H9 (cell line): ENCODE results near the gene DIAPH2. TPM values are rescaled to one million over a fixed set of nuclear protein-coding genes. Genes with fewer than 3 reads are reported as not detected.

ENCODE experiments used
- DNase-seq: peaks from one replicate; pipeline ENCODE4 v3.0.0-alpha.2; 2017
- H2AFZ ChIP-seq: one replicate; pipeline ENCODE4 v1.6.1; 2013; ENCODE audit warnings: mild to moderate bottlenecking, low read length, control low read depth, moderate library complexity
- H2AK5ac ChIP-seq: 2 replicates; pipeline ENCODE4 v1.6.1; 2013; ENCODE audit warnings: low read length, control low read depth, mixed read lengths; ENCODE audit not compliant: insufficient read length
- H2BK120ac ChIP-seq: one replicate; pipeline ENCODE4 v1.6.1; 2013; ENCODE audit warnings: low read depth, mild to moderate bottlenecking, low read length, control low read depth, inconsistent platforms; ENCODE audit not compliant: poor library complexity, severe bottlenecking
- H2BK12ac ChIP-seq: 2 replicates; pipeline ENCODE4 v1.6.1; 2013; ENCODE audit warnings: low read length, control low read depth, mixed read lengths, low read depth; ENCODE audit not compliant: insufficient read length
- H2BK15ac ChIP-seq: 2 replicates; pipeline ENCODE4 v1.6.1; 2013; ENCODE audit warnings: low read depth, low read length, control low read depth
- H2BK20ac ChIP-seq: one replicate; pipeline ENCODE4 v1.6.1; 2013; ENCODE audit warnings: low read depth, mild to moderate bottlenecking, low read length, control low read depth, inconsistent platforms; ENCODE audit not compliant: poor library complexity, severe bottlenecking
- H2BK5ac ChIP-seq: 2 replicates; pipeline ENCODE4 v1.6.1; 2013; ENCODE audit warnings: low read length, control low read depth, mixed read lengths; ENCODE audit not compliant: insufficient read length
- H3K14ac ChIP-seq: 2 replicates; pipeline ENCODE4 v1.6.1; 2013; ENCODE audit warnings: low read length, control low read depth; ENCODE audit not compliant: insufficient read depth
- H3K18ac ChIP-seq: 2 replicates; pipeline ENCODE4 v1.6.1; 2013; ENCODE audit warnings: low read depth, mild to moderate bottlenecking, mixed read lengths, low read length, control low read depth; ENCODE audit not compliant: insufficient read length
- H3K23ac ChIP-seq: 2 replicates; pipeline ENCODE4 v1.6.1; 2013; ENCODE audit warnings: low read length, control low read depth, mixed read lengths, low read depth; ENCODE audit not compliant: insufficient read length
- H3K23me2 ChIP-seq: 2 replicates; pipeline ENCODE4 v1.6.1; 2013; ENCODE audit warnings: low read depth, mild to moderate bottlenecking, mixed read lengths, low read length, control low read depth; ENCODE audit not compliant: insufficient read length, poor library complexity, severe bottlenecking
- H3K27ac ChIP-seq: 2 replicates; pipeline ENCODE4 v1.5.1; 2013; ENCODE audit warnings: low read length, control low read depth, mixed read lengths, low read depth; ENCODE audit not compliant: insufficient read length
- H3K27me3 ChIP-seq: 2 replicates; pipeline ENCODE4 v1.6.1; 2013; ENCODE audit warnings: low read length, control low read depth, inconsistent platforms; ENCODE audit not compliant: insufficient read depth
- H3K4ac ChIP-seq: 2 replicates; pipeline ENCODE4 v1.6.1; 2013; ENCODE audit warnings: low read depth, mild to moderate bottlenecking, control low read depth, inconsistent platforms, low read length, moderate library complexity
- H3K4me1 ChIP-seq: 2 replicates; pipeline ENCODE4 v1.6.1; 2013; ENCODE audit warnings: low read length, control low read depth, inconsistent platforms; ENCODE audit not compliant: insufficient read depth
- H3K4me2 ChIP-seq: 2 replicates; pipeline ENCODE4 v1.6.1; 2013; ENCODE audit warnings: low read length, control low read depth, mixed read lengths; ENCODE audit not compliant: insufficient read length, insufficient read depth
- H3K56ac ChIP-seq: 2 replicates; pipeline ENCODE4 v1.6.1; 2013; ENCODE audit warnings: low read depth, mild to moderate bottlenecking, mixed read lengths, low read length, control low read depth; ENCODE audit not compliant: insufficient read length
- H3K79me1 ChIP-seq: 2 replicates; pipeline ENCODE4 v1.6.1; 2013; ENCODE audit warnings: low read depth, mild to moderate bottlenecking, moderate library complexity, low read length, control low read depth, inconsistent platforms; ENCODE audit not compliant: insufficient read depth, poor library complexity, severe bottlenecking
- H3K79me2 ChIP-seq: 2 replicates; pipeline ENCODE4 v1.6.1; 2013; ENCODE audit warnings: low read length, control low read depth, inconsistent platforms; ENCODE audit not compliant: insufficient read depth
- H3K9ac ChIP-seq: 2 replicates; pipeline ENCODE4 v1.6.1; 2013; ENCODE audit warnings: low read length, control low read depth, mixed read lengths; ENCODE audit not compliant: insufficient read length; ENCODE audit errors: extremely low read depth
- H3K9me3 ChIP-seq: one replicate; pipeline ENCODE4 v1.6.1; 2013; ENCODE audit warnings: low read depth, low read length, inconsistent platforms; ENCODE audit not compliant: control insufficient read depth
- H3T11ph ChIP-seq: one replicate; pipeline ENCODE4 v1.6.1; 2013; ENCODE audit warnings: mild to moderate bottlenecking, low read length, control low read depth, inconsistent platforms
- H4K20me1 ChIP-seq: one replicate; pipeline ENCODE4 v1.6.1; 2013; ENCODE audit not compliant: control insufficient read depth, insufficient read length, insufficient read depth
- H4K5ac ChIP-seq: 2 replicates; pipeline ENCODE4 v1.6.1; 2013; ENCODE audit warnings: low read depth, mild to moderate bottlenecking, mixed read lengths, low read length, control low read depth; ENCODE audit not compliant: insufficient read length
- H4K8ac ChIP-seq: replicated peaks from 2 replicates; pipeline ENCODE4 v1.6.1; 2013; ENCODE audit warnings: low read length, control low read depth, mixed read lengths, low read depth; ENCODE audit not compliant: insufficient read length
- H4K91ac ChIP-seq: 2 replicates; pipeline ENCODE4 v1.6.1; 2013; ENCODE audit warnings: low read depth, mild to moderate bottlenecking, moderate library complexity, mixed read lengths, low read length, control low read depth; ENCODE audit not compliant: insufficient read length
- H3K27ac Mint-ChIP-seq, 3 experiments: 2 replicates in 2 of 3; 3 replicates in 1 of 3; pipeline ENCODE4 v1.8.0; 2020 to 2021; ENCODE audit warnings: mixed read lengths in 3 of 3, mild to moderate bottlenecking in 1 of 3, moderate library complexity in 1 of 3
- H3K27me3 Mint-ChIP-seq: 2 replicates; pipeline ENCODE4 v1.8.0; 2021; ENCODE audit warnings: low read depth, mild to moderate bottlenecking, moderate library complexity, mixed read lengths
- H3K36me3 Mint-ChIP-seq, 3 experiments: 2 replicates in 2 of 3; 3 replicates in 1 of 3; pipeline ENCODE4 v1.8.0; 2020 to 2021; ENCODE audit warnings: low read depth in 3 of 3, mixed read lengths in 3 of 3; ENCODE audit not compliant: insufficient read depth in 1 of 3
- H3K4me1 Mint-ChIP-seq, 2 experiments: 2 replicates each; pipeline ENCODE4 v1.8.0; 2020; ENCODE audit warnings: mixed read lengths in 2 of 2
- H3K4me3 Mint-ChIP-seq, 2 experiments: 2 replicates in 1 of 2; 3 replicates in 1 of 2; pipeline ENCODE4 v1.8.0; 2020 to 2021; ENCODE audit warnings: mild to moderate bottlenecking in 2 of 2, mixed read lengths in 2 of 2, moderate library complexity in 1 of 2
- H3K9me3 Mint-ChIP-seq, 2 experiments: 2 replicates in 1 of 2; 3 replicates in 1 of 2; pipeline ENCODE4 v1.8.0; 2020; ENCODE audit warnings: mild to moderate bottlenecking in 2 of 2, mixed read lengths in 2 of 2, moderate library complexity in 1 of 2
- WGBS: extraction: QIAGEN DNeasy Blood & Tissue Kit; methylation state at CpG from one replicate; pipeline ENCODE4 v1.1.7; 2013; ENCODE audit warnings: missing lambda C conversion rate, low lambda C conversion rate, mixed read lengths; ENCODE audit not compliant: insufficient read length; ENCODE audit errors: extremely low coverage; 5-methylcytosine and 5-hydroxymethylcytosine counted together
- total RNA-seq: library from RNA; stranded (reverse); gene quantifications from 2 replicates; pipeline ENCODE4 v1.2.1, GENCODE V29; 2021
- TF ChIP-seq, protein P1 (sequence below): fragments of 200-600 bp; sonication (generic); conservative IDR thresholded peaks from 3 replicates; pipeline ENCODE4 v1.8.0; 2021; ENCODE audit warnings: antibody characterized with exemption, mild to moderate bottlenecking

DIAPH2 gene
- total RNA-seq, 1 experiment from 2014 or later = 45.4 TPM

DNA sequence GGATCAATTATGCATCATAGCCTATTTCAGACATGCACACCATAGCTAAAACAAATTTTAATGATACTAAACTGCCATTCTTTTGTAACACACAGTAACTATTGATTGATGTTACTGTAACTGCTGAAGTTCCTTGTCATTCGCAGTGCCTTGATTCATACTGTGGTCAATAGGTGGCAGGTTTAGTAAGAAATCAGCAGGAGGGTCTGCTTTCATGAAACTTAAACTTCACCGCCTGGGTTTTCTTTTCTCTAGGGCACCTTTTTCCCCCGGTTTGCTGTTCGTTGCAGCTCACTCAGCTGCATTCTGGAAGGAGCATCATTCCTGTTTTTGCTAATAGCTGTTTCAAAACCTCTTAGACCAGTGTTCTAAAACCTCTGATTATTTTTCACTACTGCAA, 287.2 kb downstream of the DIAPH2 start:
- H3K4me2 ChIP-seq = no peak overlapping the region
- H3K56ac ChIP-seq = no peak overlapping the region
- H2AK5ac ChIP-seq = no peak overlapping the region
- no peaks in the 10 kb centered on the region for H3K79me1 ChIP-seq
- TF ChIP-seq, protein P1, sequence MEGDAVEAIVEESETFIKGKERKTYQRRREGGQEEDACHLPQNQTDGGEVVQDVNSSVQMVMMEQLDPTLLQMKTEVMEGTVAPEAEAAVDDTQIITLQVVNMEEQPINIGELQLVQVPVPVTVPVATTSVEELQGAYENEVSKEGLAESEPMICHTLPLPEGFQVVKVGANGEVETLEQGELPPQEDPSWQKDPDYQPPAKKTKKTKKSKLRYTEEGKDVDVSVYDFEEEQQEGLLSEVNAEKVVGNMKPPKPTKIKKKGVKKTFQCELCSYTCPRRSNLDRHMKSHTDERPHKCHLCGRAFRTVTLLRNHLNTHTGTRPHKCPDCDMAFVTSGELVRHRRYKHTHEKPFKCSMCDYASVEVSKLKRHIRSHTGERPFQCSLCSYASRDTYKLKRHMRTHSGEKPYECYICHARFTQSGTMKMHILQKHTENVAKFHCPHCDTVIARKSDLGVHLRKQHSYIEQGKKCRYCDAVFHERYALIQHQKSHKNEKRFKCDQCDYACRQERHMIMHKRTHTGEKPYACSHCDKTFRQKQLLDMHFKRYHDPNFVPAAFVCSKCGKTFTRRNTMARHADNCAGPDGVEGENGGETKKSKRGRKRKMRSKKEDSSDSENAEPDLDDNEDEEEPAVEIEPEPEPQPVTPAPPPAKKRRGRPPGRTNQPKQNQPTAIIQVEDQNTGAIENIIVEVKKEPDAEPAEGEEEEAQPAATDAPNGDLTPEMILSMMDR = peak; percentile 57
- no peaks in the 10 kb centered on the region for H3K23me2 ChIP-seq
- no peak overlapping the region for H2BK20ac ChIP-seq
- H3K9me3 Mint-ChIP-seq = peaks cover 11 to 14% of the 10 kb centered on the region in 2 experiments; a peak in 4 of 5 replicates
- H2BK5ac ChIP-seq = no peak overlapping the region
- H3K18ac ChIP-seq = no peak overlapping the region
- H4K5ac ChIP-seq = no peak overlapping the region
- no peak overlapping the region for H2BK120ac ChIP-seq
- no peaks in the 10 kb centered on the region for H3K27me3 ChIP-seq
- H3K14ac ChIP-seq = no peak overlapping the region
- H3K4me1 Mint-ChIP-seq = peaks cover 12% of the 10 kb centered on the region in 2 experiments
- no peak overlapping the region for H2AFZ ChIP-seq
- no peak overlapping the region for H4K8ac ChIP-seq
- H4K91ac ChIP-seq = no peak overlapping the region
- H3K4me1 ChIP-seq = no peaks in the 10 kb centered on the region
- peak overlapping the region in 1 of 3 experiments; percentile 71; a peak in 2 of 7 replicates for H3K27ac Mint-ChIP-seq
- no peaks in the 10 kb centered on the region for H4K20me1 ChIP-seq
- no peaks in the 10 kb centered on the region for H3K27me3 Mint-ChIP-seq
- no peaks in the 10 kb centered on the region for H3K9me3 ChIP-seq
- H3K4ac ChIP-seq = no peak overlapping the region
- no peak overlapping the region for H2BK12ac ChIP-seq
- no peak overlapping the region for H3K23ac ChIP-seq
- no peak overlapping the region for H3K9ac ChIP-seq
- WGBS = no CpG with 5 or more reads among the region's 4 CpGs
- DNase-seq = peak; percentile 30
- H3K4me3 Mint-ChIP-seq = no peak overlapping the region
- H3K27ac ChIP-seq = no peak overlapping the region
- no peaks in the 10 kb centered on the region for H3K79me2 ChIP-seq
- H3T11ph ChIP-seq = no peak overlapping the region
- H2BK15ac ChIP-seq = no peak overlapping the region
- peaks cover 6 to 25% (median 15%) of the 10 kb centered on the region in 3 experiments for H3K36me3 Mint-ChIP-seq
